ACC112 (cell line): Measurements from ENCODE around the gene C7orf25.
A peak's percentile ranks its signal among the peaks of the same experiment; 100 is the strongest.
"Not testable (repeated sequence)": the region's sequence is repeated elsewhere in the genome, so short reads cannot be mapped to it uniquely, and the experiment has no call there.

Experiments
- H2AFZ ChIP-seq: fragments of 200-600 bp; sonication (generic); one replicate; pipeline ENCODE4 v1.6.0; 2017; ENCODE audit warnings: antibody characterized with exemption, low read length; ENCODE audit not compliant: unreplicated experiment
- H3K27ac ChIP-seq: fragments of 200-600 bp; sonication (generic); 2 replicates; pipeline ENCODE4 v1.5.1; 2014; ENCODE audit warnings: low read depth, mild to moderate bottlenecking, antibody characterized with exemption, low read length, moderate library complexity
- H3K27me3 ChIP-seq: fragments of 200-600 bp; sonication (generic); 2 replicates; pipeline ENCODE4 v1.6.1; 2014; ENCODE audit warnings: mild to moderate bottlenecking, antibody characterized with exemption, low read length, moderate library complexity, mixed read lengths; ENCODE audit not compliant: insufficient read depth
- H3K36me3 ChIP-seq: fragments of 200-600 bp; sonication (generic); 2 replicates; pipeline ENCODE4 v1.6.1; 2016; ENCODE audit warnings: mild to moderate bottlenecking, antibody characterized with exemption, low read length, moderate library complexity, mixed read lengths; ENCODE audit not compliant: insufficient read depth
- H3K4me1 ChIP-seq: fragments of 200-600 bp; sonication (generic); one replicate; pipeline ENCODE4 v1.6.1; 2016; ENCODE audit warnings: low read length, mixed read lengths; ENCODE audit not compliant: insufficient read depth, unreplicated experiment, control insufficient read depth
- H3K4me3 ChIP-seq: fragments of 200-600 bp; sonication (generic); 2 replicates; pipeline ENCODE4 v1.5.1; 2014; ENCODE audit warnings: mild to moderate bottlenecking, low read depth, low read length
- H3K79me2 ChIP-seq: fragments of 200-600 bp; sonication (generic); one replicate; pipeline ENCODE4 v1.6.0; 2016; ENCODE audit warnings: low read length; ENCODE audit not compliant: control insufficient read depth, unreplicated experiment, insufficient read depth

C7orf25 gene

GRCh38 chr7:42910306-42910705, 1.6 kb downstream of the C7orf25 start:
- Histone ChIP-seq H3K27ac (no peak overlapping the region), H3K4me3 (peak overlapping the region; percentile 89), H3K4me1 (peaks cover 54% of the 10 kb centered on the region), H3K27me3 (no peaks in the 10 kb centered on the region), H3K36me3 (peaks cover 12% of the 10 kb centered on the region; the same call in 1 of the 2 replicates), H2AFZ (no peak overlapping the region), H3K79me2 (peaks cover 16% of the 10 kb centered on the region)

GRCh38 chr7:42907316-42907715, 4.6 kb downstream of the C7orf25 start:
- H3K36me3 ChIP-seq, result peaks cover 12% of the 10 kb centered on the region; the same call in 1 of the 2 replicates
- H3K27ac ChIP-seq, result no peak overlapping the region
- H3K4me3 ChIP-seq, result no peak overlapping the region
- no peak overlapping the region for H2AFZ ChIP-seq
- H3K27me3 ChIP-seq, result no peaks in the 10 kb centered on the region
- H3K79me2 ChIP-seq, result peaks cover 16% of the 10 kb centered on the region
- H3K4me1 ChIP-seq, result peaks cover 27% of the 10 kb centered on the region

GRCh38 chr7:42906181-42906580, 5.7 kb downstream of the C7orf25 start:
- Histone ChIP-seq H3K4me1 (peaks cover 24% of the 10 kb centered on the region), H3K4me3 (no peak overlapping the region), H3K79me2 (peaks cover 12% of the 10 kb centered on the region), H3K36me3 (peaks cover 12% of the 10 kb centered on the region; the same call in 1 of the 2 replicates), H2AFZ (no peak overlapping the region), H3K27ac (no peak overlapping the region), H3K27me3 (no peaks in the 10 kb centered on the region)

- Histone ChIP-seq H3K27me3 (no peaks in the 10 kb centered on the region), H3K27ac (no peak overlapping the region), H3K4me1 (peaks cover 3% of the 10 kb centered on the region), H3K79me2 (no peaks in the 10 kb centered on the region), H3K36me3 (no peaks in the 10 kb centered on the region), H2AFZ (no peak overlapping the region), H3K4me3 (no peak overlapping the region)
Measured at GRCh38 chr7:42902331-42902730, 9.5 kb downstream of the C7orf25 start.

GRCh38 chr7:42900842-42901241, 11.0 kb downstream of the C7orf25 start:
- Histone ChIP-seq H3K36me3 (no peaks in the 10 kb centered on the region), H3K4me3 (no peak overlapping the region), H3K79me2 (no peaks in the 10 kb centered on the region), H3K27ac (no peak overlapping the region), H2AFZ (no peak overlapping the region), H3K4me1 (no peaks in the 10 kb centered on the region), H3K27me3 (no peaks in the 10 kb centered on the region)

GRCh38 chr7:42893346-42894240, 18.3 kb downstream of the C7orf25 start:
- Histone ChIP-seq H3K27me3 (no peaks in the 10 kb centered on the region), H2AFZ (no peak overlapping the region), H3K36me3 (no peaks in the 10 kb centered on the region), H3K4me1 (no peaks in the 10 kb centered on the region), H3K4me3 (no peak overlapping the region), H3K79me2 (no peaks in the 10 kb centered on the region), H3K27ac (no peak overlapping the region)

- Histone ChIP-seq H3K4me3 (peak overlapping the region; percentile 81), H3K79me2 (no peaks in the 10 kb centered on the region), H2AFZ (peak overlapping the region; percentile 2), H3K27ac (no peak overlapping the region), H3K27me3 (no peaks in the 10 kb centered on the region), H3K4me1 (peaks cover 16% of the 10 kb centered on the region), H3K36me3 (no peaks in the 10 kb centered on the region)
Measured at GRCh38 chr7:42886893-42887505, 24.9 kb downstream of the C7orf25 start.

- peaks cover 16% of the 10 kb centered on the region for H3K4me1 ChIP-seq
- no peaks in the 10 kb centered on the region for H3K36me3 ChIP-seq
- no peak overlapping the region for H3K27ac ChIP-seq
- no peak overlapping the region for H3K4me3 ChIP-seq
- H3K27me3 ChIP-seq, result no peaks in the 10 kb centered on the region
- H3K79me2 ChIP-seq, result no peaks in the 10 kb centered on the region
- H2AFZ ChIP-seq, result no peak overlapping the region
Measured at GRCh38 chr7:42886129-42886528, 25.7 kb downstream of the C7orf25 start.

GRCh38 chr7:42885183-42885582, 26.7 kb downstream of the C7orf25 start:
- H3K27ac ChIP-seq, H3K27me3 ChIP-seq, H3K36me3 ChIP-seq: not testable (repeated sequence)

GRCh38 chr7:42883950-42884349, 27.9 kb downstream of the C7orf25 start:
- H3K4me3 ChIP-seq, result no peak overlapping the region
- no peaks in the 10 kb centered on the region for H3K36me3 ChIP-seq
- H3K27ac ChIP-seq, result no peak overlapping the region
- H3K4me1 ChIP-seq, result peaks cover 16% of the 10 kb centered on the region
- H3K79me2 ChIP-seq, result no peaks in the 10 kb centered on the region
- H2AFZ ChIP-seq, result no peak overlapping the region
- no peaks in the 10 kb centered on the region for H3K27me3 ChIP-seq

More at GRCh38 chr7:42885183-42885582, 26.7 kb downstream of the C7orf25 start:
- H3K79me2 ChIP-seq, H3K4me3 ChIP-seq, H2AFZ ChIP-seq: not testable (repeated sequence)
- peaks cover 16% of the 10 kb centered on the region for H3K4me1 ChIP-seq

GRCh38 chr7:42880392-42880791, 31.5 kb downstream of the C7orf25 start:
- Histone ChIP-seq H2AFZ (no peak overlapping the region), H3K79me2 (no peaks in the 10 kb centered on the region), H3K27me3 (no peaks in the 10 kb centered on the region), H3K4me3 (no peak overlapping the region), H3K4me1 (peaks cover 6% of the 10 kb centered on the region), H3K36me3 (no peaks in the 10 kb centered on the region), H3K27ac (no peak overlapping the region)
